ENCODE data around the gene FHIT.

FHIT gene

GRCh38 chr3:61283876-61284275, 32.6 kb upstream of the FHIT start:
- TF ChIP-seq, protein P1, sequence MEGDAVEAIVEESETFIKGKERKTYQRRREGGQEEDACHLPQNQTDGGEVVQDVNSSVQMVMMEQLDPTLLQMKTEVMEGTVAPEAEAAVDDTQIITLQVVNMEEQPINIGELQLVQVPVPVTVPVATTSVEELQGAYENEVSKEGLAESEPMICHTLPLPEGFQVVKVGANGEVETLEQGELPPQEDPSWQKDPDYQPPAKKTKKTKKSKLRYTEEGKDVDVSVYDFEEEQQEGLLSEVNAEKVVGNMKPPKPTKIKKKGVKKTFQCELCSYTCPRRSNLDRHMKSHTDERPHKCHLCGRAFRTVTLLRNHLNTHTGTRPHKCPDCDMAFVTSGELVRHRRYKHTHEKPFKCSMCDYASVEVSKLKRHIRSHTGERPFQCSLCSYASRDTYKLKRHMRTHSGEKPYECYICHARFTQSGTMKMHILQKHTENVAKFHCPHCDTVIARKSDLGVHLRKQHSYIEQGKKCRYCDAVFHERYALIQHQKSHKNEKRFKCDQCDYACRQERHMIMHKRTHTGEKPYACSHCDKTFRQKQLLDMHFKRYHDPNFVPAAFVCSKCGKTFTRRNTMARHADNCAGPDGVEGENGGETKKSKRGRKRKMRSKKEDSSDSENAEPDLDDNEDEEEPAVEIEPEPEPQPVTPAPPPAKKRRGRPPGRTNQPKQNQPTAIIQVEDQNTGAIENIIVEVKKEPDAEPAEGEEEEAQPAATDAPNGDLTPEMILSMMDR (IDR thresholded peaks at IDR 0.05; ENCODE audit: borderline replicate concordance, control extremely low read depth, extremely low read depth, insufficient read depth, missing control alignments), result no peak
- in situ Hi-C loops (cut with MboI; ENCODE audit: low sequenced_read_pairs, unreplicated experiment), result no loop called here
- DNase-seq (ENCODE audit: low spot score), result no peak

DNA sequence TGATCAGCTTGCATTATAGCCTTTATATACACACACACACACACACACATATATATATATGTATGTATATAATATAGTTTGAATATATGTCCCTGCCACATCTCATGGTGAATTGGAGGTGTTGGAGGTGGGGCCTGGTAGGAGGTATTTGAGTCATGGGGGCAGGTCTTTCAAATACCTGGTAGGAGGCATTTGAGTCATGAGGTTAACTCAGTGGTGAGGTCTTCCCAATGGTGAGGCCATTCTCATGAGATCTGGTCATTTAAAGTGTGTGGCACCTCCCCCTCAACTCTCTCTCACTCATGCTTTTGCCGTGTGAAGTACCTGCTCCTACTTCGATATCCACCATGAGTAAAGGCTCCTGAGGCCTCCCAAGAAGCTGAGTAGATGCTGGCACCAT, 27.5 kb upstream of the FHIT start:
- DNase-seq (ENCODE audit: low spot score), result no peak
- in situ Hi-C loops (cut with MboI; ENCODE audit: low sequenced_read_pairs, unreplicated experiment), result no loop called here
- TF ChIP-seq, protein P1 (IDR thresholded peaks at IDR 0.05; ENCODE audit: borderline replicate concordance, control extremely low read depth, extremely low read depth, insufficient read depth, missing control alignments), result no peak

DNA sequence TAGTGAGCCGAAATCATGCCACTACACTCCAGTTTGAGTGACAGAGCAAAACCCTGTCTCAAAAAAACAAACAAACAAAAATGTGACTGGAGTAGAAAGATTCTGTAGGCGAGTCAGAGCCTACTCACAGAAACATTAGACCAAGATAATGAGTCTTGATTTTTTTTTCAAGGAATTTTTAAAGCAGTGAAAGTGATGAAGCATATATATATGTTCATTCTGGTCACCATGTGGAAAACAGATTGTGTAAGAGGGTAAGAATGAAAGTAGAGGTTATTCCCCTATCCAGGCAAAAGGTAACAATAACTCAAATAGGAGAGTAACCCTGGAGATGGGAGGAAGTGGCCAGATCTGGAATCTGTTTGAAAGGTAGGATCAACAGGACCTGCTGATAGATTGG, 26.2 kb upstream of the FHIT start:
- DNase-seq (ENCODE audit: low spot score), result no peak
- TF ChIP-seq, protein P1 (IDR thresholded peaks at IDR 0.05; ENCODE audit: borderline replicate concordance, control extremely low read depth, extremely low read depth, insufficient read depth, missing control alignments), result no peak
- in situ Hi-C loops (cut with MboI; ENCODE audit: low sequenced_read_pairs, unreplicated experiment), result no loop called here

- TF ChIP-seq, protein P1 (IDR thresholded peaks at IDR 0.05; ENCODE audit: borderline replicate concordance, control extremely low read depth, extremely low read depth, insufficient read depth, missing control alignments), result no peak
- in situ Hi-C loops (cut with MboI; ENCODE audit: low sequenced_read_pairs, unreplicated experiment), result no loop called here
- no peak for DNase-seq (ENCODE audit: low spot score)
These were observed 18.2 kb upstream of the FHIT start for GRCh38 chr3:61269435-61269834.

DNA sequence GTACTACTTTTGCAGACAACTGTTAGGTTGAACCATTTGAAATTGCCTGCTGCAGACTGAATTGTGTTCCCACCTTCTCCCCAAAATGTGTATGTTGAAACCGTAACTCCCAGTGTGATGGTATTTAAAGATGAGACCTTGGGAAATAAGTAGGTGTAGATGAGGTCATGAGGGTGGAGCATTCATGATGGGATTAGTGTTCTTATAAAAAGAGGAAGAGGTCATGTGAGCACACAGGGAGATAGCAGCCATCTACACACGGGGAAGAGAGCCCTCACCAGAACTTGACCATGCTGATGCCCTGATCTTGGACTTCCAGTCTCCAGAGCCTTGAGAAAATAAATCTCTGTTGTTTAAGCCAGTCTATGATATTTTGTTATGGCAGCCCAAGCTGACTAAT, 17.4 kb upstream of the FHIT start:
- TF ChIP-seq, protein P1 (IDR thresholded peaks at IDR 0.05; ENCODE audit: borderline replicate concordance, control extremely low read depth, extremely low read depth, insufficient read depth, missing control alignments), result no peak
- in situ Hi-C loops (cut with MboI; ENCODE audit: low sequenced_read_pairs, unreplicated experiment), result no loop called here
- no peak for DNase-seq (ENCODE audit: low spot score)

DNA sequence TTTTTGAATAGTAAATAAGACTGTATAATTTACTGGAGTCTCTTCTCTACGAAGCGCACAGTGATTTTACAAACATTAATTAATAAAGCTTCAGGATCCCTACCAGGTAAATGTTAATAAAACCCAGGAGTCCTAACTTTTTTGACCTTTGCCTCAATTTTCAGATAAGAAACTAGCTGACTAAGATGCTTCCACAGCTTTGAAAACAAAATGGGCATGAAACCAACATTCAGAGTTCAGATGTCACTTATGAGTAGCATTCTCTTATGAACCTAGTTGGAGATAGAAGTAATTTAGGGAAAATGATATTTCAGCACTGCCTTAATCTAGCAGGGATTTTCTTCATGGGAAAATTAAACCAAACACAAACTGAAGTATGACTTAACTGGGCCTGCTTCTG, 13.0 kb upstream of the FHIT start:
- in situ Hi-C loops (cut with MboI; ENCODE audit: low sequenced_read_pairs, unreplicated experiment), result no loop called here
- no peak for DNase-seq (ENCODE audit: low spot score)
- TF ChIP-seq, protein P1 (IDR thresholded peaks at IDR 0.05; ENCODE audit: borderline replicate concordance, control extremely low read depth, extremely low read depth, insufficient read depth, missing control alignments), result no peak

DNA sequence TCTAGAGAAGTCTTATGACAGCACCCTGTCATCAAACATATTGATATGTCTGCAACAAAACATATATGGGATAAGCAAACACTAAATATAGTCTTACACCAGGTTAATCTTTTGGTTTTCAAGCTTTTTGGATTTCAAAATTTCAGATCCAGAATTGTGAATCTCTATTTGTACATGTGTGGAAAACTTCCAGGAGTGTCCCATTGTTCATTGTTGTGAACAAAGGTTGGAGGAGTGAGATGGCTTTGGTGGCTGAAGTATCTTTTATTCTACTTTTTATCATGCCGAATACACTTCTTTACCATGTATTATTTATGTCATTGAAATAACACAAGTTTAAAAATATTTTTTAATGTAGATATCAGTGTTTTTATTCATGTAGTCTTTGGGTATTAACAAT, 5.9 kb upstream of the FHIT start:
- DNase-seq (ENCODE audit: low spot score), result no peak
- in situ Hi-C loops (cut with MboI; ENCODE audit: low sequenced_read_pairs, unreplicated experiment), result no loop called here
- TF ChIP-seq, protein P1 (IDR thresholded peaks at IDR 0.05; ENCODE audit: borderline replicate concordance, control extremely low read depth, extremely low read depth, insufficient read depth, missing control alignments), result no peak
